ENCODE measurements around the gene MTLN. TPM values are rescaled to one million over a fixed set of nuclear protein-coding genes. Genes with fewer than 3 reads are reported as not detected.
"Not testable (repeated sequence)": the region's sequence is repeated elsewhere in the genome, so short reads cannot be mapped to it uniquely, and the experiment has no call there.

Gene MTLN
- total and polyA plus RNA-seq, 2 donors from 2014 or later = 48.8 to 214 TPM

GRCh38 chr2:110215566-110216158 lies 3.3 kb upstream of the MTLN start:
- no peak for DNase-seq
- no peak for TF ChIP-seq CTCF (IDR thresholded peaks at IDR 0.05; ENCODE audit: borderline replicate concordance, extremely low read depth, insufficient read depth)
- intact Hi-C loops (cut with DNase I) = no loop called here
- no peak overlapping the region for H3K9ac ChIP-seq (ENCODE audit: low read length in 3 of 3)
- no peaks in the 10 kb centered on the region for H3K36me3 ChIP-seq (ENCODE audit: control insufficient read depth in 2 of 3, insufficient read depth in 3 of 3, low read length in 3 of 3)
- H3K27ac ChIP-seq (ENCODE audit: low read depth in 2 of 2, low read length in 2 of 2) = no peak overlapping the region
- H3K9me3 ChIP-seq (ENCODE audit: control insufficient read depth in 2 of 3, insufficient read depth in 1 of 3, low read length in 3 of 3) = no peaks in the 10 kb centered on the region
- peaks cover 0 to 7% (median 2%) of the 10 kb centered on the region in 3 donors for H3K4me1 ChIP-seq (ENCODE audit: control insufficient read depth in 2 of 3, insufficient read depth in 2 of 3, low read depth in 1 of 3, low read length in 3 of 3)
- no peaks in the 10 kb centered on the region for H3K27me3 ChIP-seq (ENCODE audit: control insufficient read depth, insufficient read depth, low read length)
- no peak for FAIRE-seq
- no peak overlapping the region for H3K4me3 ChIP-seq (ENCODE audit: low read length in 3 of 3)

GRCh38 chr2:110215091-110215490 lies 2.7 kb upstream of the MTLN start:
- Histone ChIP-seq H3K4me3 (ENCODE audit: low read length in 3 of 3) (no peak overlapping the region), H3K9me3 (ENCODE audit: control insufficient read depth in 2 of 3, insufficient read depth in 1 of 3, low read length in 3 of 3) (no peaks in the 10 kb centered on the region), H3K27ac (ENCODE audit: low read depth in 2 of 2, low read length in 2 of 2) (no peak overlapping the region), H3K36me3 (ENCODE audit: control insufficient read depth in 2 of 3, insufficient read depth in 3 of 3, low read length in 3 of 3) (peaks cover 0 to under 1% (median 0%) of the 10 kb centered on the region in 3 donors), H3K9ac (ENCODE audit: low read length in 3 of 3) (no peak overlapping the region), H3K27me3 (ENCODE audit: control insufficient read depth, insufficient read depth, low read length) (no peaks in the 10 kb centered on the region), H3K4me1 (ENCODE audit: control insufficient read depth in 2 of 3, insufficient read depth in 2 of 3, low read depth in 1 of 3, low read length in 3 of 3) (peaks cover 0 to 7% (median 2%) of the 10 kb centered on the region in 3 donors)
- FAIRE-seq (no peak), DNase-seq (no peak)
- no peak for TF ChIP-seq CTCF (IDR thresholded peaks at IDR 0.05; ENCODE audit: borderline replicate concordance, extremely low read depth, insufficient read depth)
- intact Hi-C loops (cut with DNase I) = no loop called here

- H3K4me1 ChIP-seq (ENCODE audit: control insufficient read depth in 2 of 3, insufficient read depth in 2 of 3, low read depth in 1 of 3, low read length in 3 of 3); H3K4me3 ChIP-seq (ENCODE audit: low read length in 3 of 3); intact Hi-C loops (cut with DNase I); H3K27ac ChIP-seq (ENCODE audit: low read depth in 2 of 2, low read length in 2 of 2); DNase-seq; H3K27me3 ChIP-seq (ENCODE audit: control insufficient read depth, insufficient read depth, low read length); H3K36me3 ChIP-seq (ENCODE audit: control insufficient read depth in 2 of 3, insufficient read depth in 3 of 3, low read length in 3 of 3); H3K9me3 ChIP-seq (ENCODE audit: control insufficient read depth in 2 of 3, insufficient read depth in 1 of 3, low read length in 3 of 3); H3K9ac ChIP-seq (ENCODE audit: low read length in 3 of 3); FAIRE-seq: not testable (repeated sequence)
These were observed 1.2 kb upstream of the MTLN start for GRCh38 chr2:110213522-110213921.

- peaks cover 0 to 4% (median 3%) of the 10 kb centered on the region in 3 donors for H3K36me3 ChIP-seq (ENCODE audit: control insufficient read depth in 2 of 3, insufficient read depth in 3 of 3, low read length in 3 of 3)
- peaks cover 0 to 5% (median 2%) of the 10 kb centered on the region in 3 donors for H3K4me1 ChIP-seq (ENCODE audit: control insufficient read depth in 2 of 3, insufficient read depth in 2 of 3, low read depth in 1 of 3, low read length in 3 of 3)
- no peak overlapping the region for H3K27ac ChIP-seq (ENCODE audit: low read depth in 2 of 2, low read length in 2 of 2)
- DNase-seq (no peak), FAIRE-seq (no peak)
- H3K4me3 ChIP-seq (ENCODE audit: low read length in 3 of 3) = no peak overlapping the region
- TF ChIP-seq CTCF (IDR thresholded peaks at IDR 0.05; ENCODE audit: borderline replicate concordance, extremely low read depth, insufficient read depth) = no peak
- intact Hi-C loops (cut with DNase I) = no loop called here
- no peaks in the 10 kb centered on the region for H3K27me3 ChIP-seq (ENCODE audit: control insufficient read depth, insufficient read depth, low read length)
- H3K9ac ChIP-seq (ENCODE audit: low read length in 3 of 3) = no peak overlapping the region
- H3K9me3 ChIP-seq (ENCODE audit: control insufficient read depth in 2 of 3, insufficient read depth in 1 of 3, low read length in 3 of 3) = no peaks in the 10 kb centered on the region
These were observed 6.5 kb downstream of the MTLN start for GRCh38 chr2:110205660-110206455.

All from kidney (tissue), 14 donors.